CD8-positive, alpha-beta memory T cell (primary cell): Measurements from ENCODE around the gene TBX10. TPM values are rescaled to one million over a fixed set of nuclear protein-coding genes. Genes with fewer than 3 reads are reported as not detected.
"Not testable (repeated sequence)": the region's sequence is repeated elsewhere in the genome, so short reads cannot be mapped to it uniquely, and the experiment has no call there.

ENCODE experiments used
- CTCF ChIA-PET: fragments of 350-600 bp; sonication (Branson Sonifier 250); formaldehyde crosslinking; loops from one replicate; lab custom pipeline; 2021; ENCODE audit warnings: antibody characterized with exemption; lab: Charles Lee
- POLR2A ChIA-PET: fragments of 350-600 bp; sonication (Branson Sonifier 250); formaldehyde crosslinking; loops from one replicate; lab custom pipeline; 2021; ENCODE audit warnings: antibody characterized with exemption; lab: Charles Lee
- DNase-seq, 5 donors: peaks; one replicate each; pipeline versions ENCODE4 v3.0.0 to v3.0.0-alpha.2; 2020 to 2022; ENCODE audit warnings: mixed read lengths in 1 of 5
- H3K27ac ChIP-seq: one replicate; pipeline ENCODE4 v1.7.0; 2013; ENCODE audit warnings: low read depth, mild to moderate bottlenecking, low read length, moderate library complexity
- H3K27me3 ChIP-seq: 2 replicates; pipeline ENCODE4 v1.7.0; 2013; ENCODE audit warnings: low read length, mild to moderate bottlenecking; ENCODE audit not compliant: insufficient read depth, poor library complexity, severe bottlenecking
- H3K36me3 ChIP-seq: 2 replicates; pipeline ENCODE4 v1.7.0; 2013; ENCODE audit warnings: mild to moderate bottlenecking, low read length, moderate library complexity; ENCODE audit not compliant: insufficient read depth
- H3K4me1 ChIP-seq: 2 replicates; pipeline ENCODE4 v1.7.0; 2013; ENCODE audit warnings: mild to moderate bottlenecking, low read length, moderate library complexity; ENCODE audit not compliant: insufficient read depth
- H3K4me3 ChIP-seq: 2 replicates; pipeline ENCODE4 v1.7.0; 2013; ENCODE audit warnings: mild to moderate bottlenecking, low read length
- H3K9me3 ChIP-seq: 2 replicates; pipeline ENCODE4 v1.7.0; 2013; ENCODE audit warnings: mild to moderate bottlenecking, low read length
- H3K27ac Mint-ChIP-seq, 8 donors: one replicate each; pipeline ENCODE4 v1.8.0; 2020 to 2021; ENCODE audit warnings: mixed read lengths in 8 of 8, mild to moderate bottlenecking in 6 of 8, inconsistent platforms in 3 of 8, moderate library complexity in 3 of 8
- H3K27me3 Mint-ChIP-seq, 2 donors: one replicate each; pipeline ENCODE4 v1.8.0; 2020 to 2021; ENCODE audit warnings: mixed read lengths in 2 of 2, mild to moderate bottlenecking in 1 of 2, moderate library complexity in 1 of 2
- H3K36me3 Mint-ChIP-seq, 3 donors: one replicate each; pipeline ENCODE4 v1.8.0; 2020 to 2021; ENCODE audit warnings: mixed read lengths in 3 of 3, inconsistent platforms in 1 of 3, mild to moderate bottlenecking in 1 of 3
- H3K4me1 Mint-ChIP-seq, 3 donors: one replicate each; pipeline ENCODE4 v1.8.0; 2020 to 2021; ENCODE audit warnings: mixed read lengths in 3 of 3, inconsistent platforms in 1 of 3, mild to moderate bottlenecking in 1 of 3
- H3K4me3 Mint-ChIP-seq, 7 donors: one replicate each; pipeline ENCODE4 v1.8.0; 2020 to 2021; ENCODE audit warnings: mixed read lengths in 7 of 7, mild to moderate bottlenecking in 6 of 7, moderate library complexity in 4 of 7, inconsistent platforms in 2 of 7
- H3K9me3 Mint-ChIP-seq, 5 donors: one replicate each; pipeline ENCODE4 v1.8.0; 2020 to 2022; ENCODE audit warnings: mixed read lengths in 5 of 5, mild to moderate bottlenecking in 3 of 5, moderate library complexity in 2 of 5, inconsistent platforms in 1 of 5
- polyA plus RNA-seq: library from polyadenylated mRNA; unstranded; fragments of 300-500 nt; fragmentation: Illumina TruSeq; gene quantifications from one replicate; pipeline ENCODE4 v1.2.3, GENCODE V29; 2021
- total RNA-seq, 2 experiments: library from RNA; stranded (reverse); gene quantifications; one replicate each; pipeline ENCODE4 v1.2.3, GENCODE V29; 2021

TBX10 gene
- total and polyA plus RNA-seq, 3 experiments from 2014 or later = not detected

- Histone ChIP-seq H3K36me3 (no peaks in the 10 kb centered on the region), H3K9me3 (no peaks in the 10 kb centered on the region), H3K4me3 (peak within 1 kb of the TSS; percentile 72), H3K4me1 (peaks cover 11% of the 10 kb centered on the region), H3K27me3 (no peaks in the 10 kb centered on the region), H3K27ac (peak within 1 kb of the TSS; percentile 73)
- Mint-ChIP-seq H3K4me3 (peak within 1 kb of the TSS; percentile 86 to 96 (median 91)), H3K27me3 (no peaks in the 10 kb centered on the region), H3K36me3 (peaks cover 0 to 2% (median 0%) of the 10 kb centered on the region in 3 donors), H3K4me1 (peaks cover 5 to 7% (median 6%) of the 10 kb centered on the region in 3 donors), H3K27ac (peak within 1 kb of the TSS; percentile 81 to 98 (median 91)), H3K9me3 (no peaks in the 10 kb centered on the region)
- POLR2A ChIA-PET = interaction anchor here (0.5 to 1.9 kb wide), 11 partner anchors 15 to 1120 kb away, joined by 3 to 8 read pairs (median 5); partner anchors contain the start of gene ACY3
- CTCF ChIA-PET = interaction anchor here (0.8 to 7.4 kb wide), 14 partner anchors 10 to 278 kb away, joined by 3 to 88 read pairs (median 6); partner anchors contain the start of genes ACY3 and TBX10
- DNase-seq = peak; percentile 80 to 93 (median 85)
Observed at GRCh38 chr11:67629386-67630227, 10.0 kb downstream of the TBX10 start, which contains the start of gene NUDT8. TSS of gene NUDT8 (minus strand) at chr11:67629937. CDS start at chr11:67629911, 26 bp downstream.

GRCh38 chr11:67628710-67629385 lies 10.7 kb downstream of the TBX10 start:
- CTCF ChIA-PET = interaction anchor here (0.8 to 7.4 kb wide), 11 partner anchors 11 to 277 kb away, joined by 3 to 88 read pairs (median 6); partner anchors contain the start of gene ACY3

GRCh38 chr11:67627812-67628624 lies 11.5 kb downstream of the TBX10 start:
- Mint-ChIP-seq H3K27ac (no peak overlapping the region), H3K9me3 (no peaks in the 10 kb centered on the region), H3K27me3 (no peaks in the 10 kb centered on the region), H3K4me3 (peak overlapping the region in 2 of 7 donors; percentile 9 to 75), H3K36me3 (peaks cover 0 to 2% (median 0%) of the 10 kb centered on the region in 3 donors), H3K4me1 (peaks cover 5 to 7% (median 6%) of the 10 kb centered on the region in 3 donors)
- ChIA-PET POLR2A (interaction anchor here (0.9 to 1.9 kb wide), 5 partner anchors 14 to 31 kb away, joined by 3 to 7 read pairs (median 4); no protein-coding TSS in a partner anchor), CTCF (interaction anchor here (1.2 to 7.4 kb wide), 5 partner anchors 14 to 86 kb away, joined by 6 to 88 read pairs (median 61); partner anchors contain the start of gene ACY3)
- H3K4me3 ChIP-seq = no peak overlapping the region
- no peaks in the 10 kb centered on the region for H3K36me3 ChIP-seq
- H3K4me1 ChIP-seq = peaks cover 11% of the 10 kb centered on the region
- no peak for DNase-seq
- no peaks in the 10 kb centered on the region for H3K9me3 ChIP-seq
- no peak overlapping the region for H3K27ac ChIP-seq
- H3K27me3 ChIP-seq = no peaks in the 10 kb centered on the region

More at GRCh38 chr11:67628710-67629385, 10.7 kb downstream of the TBX10 start:
- no peaks in the 10 kb centered on the region for H3K27me3 ChIP-seq
- Mint-ChIP-seq H3K4me1 (peaks cover 5 to 7% (median 6%) of the 10 kb centered on the region in 3 donors), H3K9me3 (no peaks in the 10 kb centered on the region), H3K27me3 (no peaks in the 10 kb centered on the region), H3K27ac (peak overlapping the region in 3 of 8 donors; percentile 38 to 93 (median 75)), H3K36me3 (peaks cover 0 to 2% (median 0%) of the 10 kb centered on the region in 3 donors), H3K4me3 (peak overlapping the region; percentile 38 to 93 (median 58))
- H3K9me3 ChIP-seq = no peaks in the 10 kb centered on the region
- H3K4me1 ChIP-seq = peaks cover 11% of the 10 kb centered on the region
- POLR2A ChIA-PET = interaction anchor here (0.5 to 1.9 kb wide), 6 partner anchors 15 to 1121 kb away, joined by 3 to 7 read pairs (median 5); no protein-coding TSS in a partner anchor
- H3K36me3 ChIP-seq = no peaks in the 10 kb centered on the region
- DNase-seq = no peak
- peak overlapping the region; percentile 73 for H3K27ac ChIP-seq
- H3K4me3 ChIP-seq = no peak overlapping the region

GRCh38 chr11:67627441-67627811 lies 12.1 kb downstream of the TBX10 start:
- peaks cover 0 to 2% (median 0%) of the 10 kb centered on the region in 3 donors for H3K36me3 Mint-ChIP-seq
- H3K27me3 ChIP-seq = no peaks in the 10 kb centered on the region
- no peaks in the 10 kb centered on the region for H3K27me3 Mint-ChIP-seq
- ChIA-PET POLR2A (no interaction called here), CTCF (interaction anchor here (6.0 to 7.4 kb wide), 3 partner anchors 13 to 32 kb away, joined by 61 to 88 read pairs (median 80); partner anchors contain the start of gene ACY3)
- H3K27ac Mint-ChIP-seq = peak overlapping the region in 1 of 8 donors; percentile 12
- H3K36me3 ChIP-seq = no peaks in the 10 kb centered on the region
- H3K4me1 ChIP-seq = peaks cover 11% of the 10 kb centered on the region
- no peaks in the 10 kb centered on the region for H3K9me3 Mint-ChIP-seq
- no peaks in the 10 kb centered on the region for H3K9me3 ChIP-seq
- no peak overlapping the region for H3K27ac ChIP-seq
- DNase-seq = no peak
- peaks cover 5 to 7% (median 6%) of the 10 kb centered on the region in 3 donors for H3K4me1 Mint-ChIP-seq
- H3K4me3 Mint-ChIP-seq = no peak overlapping the region
- no peak overlapping the region for H3K4me3 ChIP-seq

- CTCF ChIA-PET = interaction anchor here (6.0 to 7.4 kb wide), 3 partner anchors 12 to 33 kb away, joined by 61 to 88 read pairs (median 80); partner anchors contain the start of gene ACY3
- no peaks in the 10 kb centered on the region for H3K9me3 Mint-ChIP-seq
Observed at GRCh38 chr11:67626970-67627369, 12.6 kb downstream of the TBX10 start.

GRCh38 chr11:67626131-67626833 lies 13.3 kb downstream of the TBX10 start:
- H3K36me3 ChIP-seq, H3K9me3 Mint-ChIP-seq, POLR2A ChIA-PET, H3K36me3 Mint-ChIP-seq, H3K4me3 ChIP-seq, H3K27me3 ChIP-seq, H3K4me3 Mint-ChIP-seq, DNase-seq, H3K27ac ChIP-seq, H3K9me3 ChIP-seq, H3K27me3 Mint-ChIP-seq, H3K4me1 Mint-ChIP-seq: not testable (repeated sequence)
- peaks cover 11% of the 10 kb centered on the region for H3K4me1 ChIP-seq
- CTCF ChIA-PET = interaction anchor here (6.0 to 7.4 kb wide), 2 partner anchors 12 to 33 kb away, joined by 61 to 88 read pairs; no protein-coding TSS in a partner anchor
- peak overlapping the region in 1 of 8 donors; percentile 20 for H3K27ac Mint-ChIP-seq

More at GRCh38 chr11:67626970-67627369, 12.6 kb downstream of the TBX10 start:
- no peak for DNase-seq
- H3K36me3 ChIP-seq = no peaks in the 10 kb centered on the region
- Mint-ChIP-seq H3K27ac (peak overlapping the region in 1 of 8 donors; percentile 20), H3K27me3 (peaks cover 0 to 1% of the 10 kb centered on the region in 2 donors), H3K4me1 (peaks cover 5 to 7% (median 6%) of the 10 kb centered on the region in 3 donors), H3K4me3 (no peak overlapping the region), H3K36me3 (peaks cover 0 to 2% (median 0%) of the 10 kb centered on the region in 3 donors)
- no peaks in the 10 kb centered on the region for H3K27me3 ChIP-seq
- no peak overlapping the region for H3K27ac ChIP-seq
- no peak overlapping the region for H3K4me3 ChIP-seq
- POLR2A ChIA-PET = no interaction called here
- no peaks in the 10 kb centered on the region for H3K9me3 ChIP-seq
- peaks cover 11% of the 10 kb centered on the region for H3K4me1 ChIP-seq
